Daoy (cell line): ENCODE data around the gene ASB3. TPM values are rescaled to one million over a fixed set of nuclear protein-coding genes. Genes with fewer than 3 reads are reported as not detected.
"Not testable (repeated sequence)": the region's sequence is repeated elsewhere in the genome, so short reads cannot be mapped to it uniquely, and the experiment has no call there.

Experiments
- DNase-seq: peaks from one replicate; pipeline ENCODE4 v3.0.0-alpha.2; 2015; ENCODE audit warnings: low read depth
- total RNA-seq: library from RNA; depleted of rRNA; stranded (reverse); fragments of >200 nt; shearing (Covaris generic); gene quantifications from 2 replicates; pipeline ENCODE4 v1.2.3, GENCODE V29; 2014

Gene ASB3
- total RNA-seq, 1 experiment from 2014 or later, result 24.5 TPM

- DNase-seq, result no peak
These were observed 999 bp upstream of the ASB3 start for GRCh38 chr2:53787614-53788289.

- peak; percentile 41 for DNase-seq
These were observed 425 bp downstream of the ASB3 start for GRCh38 chr2:53786352-53786704.

- peak; percentile 7 for DNase-seq
These were observed 1.4 kb downstream of the ASB3 start for GRCh38 chr2:53785366-53785765.

- DNase-seq, result no peak
These were observed 2.3 kb downstream of the ASB3 start for GRCh38 chr2:53784436-53784835.

- no peak for DNase-seq
These were observed 4.1 kb downstream of the ASB3 start for GRCh38 chr2:53782676-53783075.

GRCh38 chr2:53780056-53780455 is 6.7 kb downstream of the ASB3 start:
- no peak for DNase-seq

- no peak for DNase-seq
These were observed 8.1 kb downstream of the ASB3 start for GRCh38 chr2:53778536-53779162.

GRCh38 chr2:53777134-53777533 is 9.6 kb downstream of the ASB3 start:
- no peak for DNase-seq

GRCh38 chr2:53770264-53770663 is 16.5 kb downstream of the ASB3 start:
- DNase-seq, result peak; percentile 8

- DNase-seq, result no peak
These were observed 17.3 kb downstream of the ASB3 start for GRCh38 chr2:53769318-53769945.

GRCh38 chr2:53768242-53768542 is 18.6 kb downstream of the ASB3 start:
- DNase-seq, result peak; percentile 60

GRCh38 chr2:53767405-53768241 is 19.1 kb downstream of the ASB3 start, which contains the start of gene CHAC2:
TSS of gene CHAC2 (plus strand) at chr2:53767804. CDS start at chr2:53767887, 83 bp downstream.
- peak; percentile 89 for DNase-seq

- no peak for DNase-seq
These were observed 21.0 kb downstream of the ASB3 start for GRCh38 chr2:53765767-53766166.

- not testable (repeated sequence) for DNase-seq
These were observed 29.5 kb downstream of the ASB3 start for GRCh38 chr2:53757206-53757605.

- no peak for DNase-seq
These were observed 30.1 kb downstream of the ASB3 start for GRCh38 chr2:53756644-53757043.

- DNase-seq, result no peak
These were observed 31.6 kb downstream of the ASB3 start for GRCh38 chr2:53755121-53755520.

- DNase-seq, result no peak
These were observed 33.7 kb downstream of the ASB3 start for GRCh38 chr2:53753041-53753440.

- no peak for DNase-seq
These were observed 34.4 kb downstream of the ASB3 start for GRCh38 chr2:53752385-53752784.

- no peak for DNase-seq
These were observed 35.0 kb downstream of the ASB3 start for GRCh38 chr2:53751728-53752127.

GRCh38 chr2:53750041-53750768 is 36.5 kb downstream of the ASB3 start:
- DNase-seq, result no peak

- no peak for DNase-seq
These were observed 42.2 kb downstream of the ASB3 start for GRCh38 chr2:53744395-53745065.
